IPS-NIHi11 (cell line): Measurements from ENCODE around the gene TTYH1.
A peak's percentile ranks its signal among the peaks of the same experiment; 100 is the strongest.
"Not testable (repeated sequence)": the region's sequence is repeated elsewhere in the genome, so short reads cannot be mapped to it uniquely, and the experiment has no call there.

Experiments used
- DNase-seq: peaks from one replicate; pipeline ENCODE4 v3.0.0; 2012; ENCODE audit warnings: mixed read lengths, low spot score

Gene TTYH1

GRCh38 chr19:54415208-54415900 lies at the start of gene TTYH1:
TSS of gene TTYH1 (plus strand) at chr19:54415464. CDS start at chr19:54415553, 89 bp downstream.
- peak; percentile 95 for DNase-seq

GRCh38 chr19:54365798-54366197 lies 49.5 kb upstream of the TTYH1 start:
- DNase-seq, result not testable (repeated sequence)

- no peak for DNase-seq
Observed at GRCh38 chr19:54366811-54367210, 48.5 kb upstream of the TTYH1 start.

- no peak for DNase-seq
Observed at GRCh38 chr19:54369082-54369687, 46.1 kb upstream of the TTYH1 start.

- DNase-seq, result not testable (repeated sequence)
Observed at GRCh38 chr19:54369688-54370433, 45.4 kb upstream of the TTYH1 start.

GRCh38 chr19:54370434-54370796 lies 44.8 kb upstream of the TTYH1 start:
- not testable (repeated sequence) for DNase-seq

- not testable (repeated sequence) for DNase-seq
Observed at GRCh38 chr19:54371453-54371852, 43.8 kb upstream of the TTYH1 start.

GRCh38 chr19:54373781-54374631 lies 41.3 kb upstream of the TTYH1 start:
- DNase-seq, result no peak

GRCh38 chr19:54375181-54375938 lies 39.9 kb upstream of the TTYH1 start:
- DNase-seq, result not testable (repeated sequence)

GRCh38 chr19:54376610-54377285 lies 38.5 kb upstream of the TTYH1 start:
- no peak for DNase-seq

GRCh38 chr19:54379187-54379678 lies 36.0 kb upstream of the TTYH1 start:
- no peak for DNase-seq

GRCh38 chr19:54380897-54381296 lies 34.4 kb upstream of the TTYH1 start:
- no peak for DNase-seq

- DNase-seq, result not testable (repeated sequence)
Observed at GRCh38 chr19:54382041-54382440, 33.2 kb upstream of the TTYH1 start.

- no peak for DNase-seq
Observed at GRCh38 chr19:54383330-54383729, 31.9 kb upstream of the TTYH1 start.

GRCh38 chr19:54387991-54388801 lies 27.1 kb upstream of the TTYH1 start:
- peak; percentile 26 for DNase-seq

GRCh38 chr19:54388802-54389139 lies 26.5 kb upstream of the TTYH1 start:
- DNase-seq, result no peak

- no peak for DNase-seq
Observed at GRCh38 chr19:54389553-54389952, 25.7 kb upstream of the TTYH1 start.

- DNase-seq, result peak; percentile 53
Observed at GRCh38 chr19:54390942-54391577, 24.2 kb upstream of the TTYH1 start.

GRCh38 chr19:54391589-54392061 lies 23.6 kb upstream of the TTYH1 start:
- DNase-seq, result peak; percentile 20
